ENCODE data around the gene LRRFIP2. TPM values are rescaled to one million over a fixed set of nuclear protein-coding genes. Genes with fewer than 3 reads are reported as not detected.
"Not testable (repeated sequence)": the region's sequence is repeated elsewhere in the genome, so short reads cannot be mapped to it uniquely, and the experiment has no call there.

Gene LRRFIP2
- total RNA-seq, 2 donors from 2014 or later: 102 to 134 TPM

- DNase-seq (ENCODE audit: low spot score): no peak
- Histone ChIP-seq H3K36me3 (no peaks in the 10 kb centered on the region), H3K27me3 (replicated peaks; ENCODE audit: insufficient read depth) (no peaks in the 10 kb centered on the region), H3K4me3 (no peak overlapping the region), H3K4me1 (replicated peaks) (peaks cover 4% of the 10 kb centered on the region), H3K27ac (no peak overlapping the region), H3K9me3 (no peaks in the 10 kb centered on the region)
- TF ChIP-seq POLR2A (IDR thresholded peaks at IDR 0.05) (no peak), POLR2AphosphoS5 (IDR thresholded peaks at IDR 0.05) (no peak), CTCF (IDR thresholded peaks at IDR 0.05) (no peak)
- intact Hi-C loops (cut with DNase I): no loop called here
- 90% methylated on average over 1 of the region's 1 CpG for WGBS
Measured at GRCh38 chr3:37127340-37127739, 47.0 kb downstream of the LRRFIP2 start.

GRCh38 chr3:37126856-37127255 lies 47.5 kb downstream of the LRRFIP2 start:
- Histone ChIP-seq H3K4me3 (no peak overlapping the region), H3K9me3 (no peaks in the 10 kb centered on the region), H3K36me3 (no peaks in the 10 kb centered on the region), H3K27me3 (replicated peaks; ENCODE audit: insufficient read depth) (no peaks in the 10 kb centered on the region), H3K4me1 (replicated peaks) (peaks cover 4% of the 10 kb centered on the region), H3K27ac (no peak overlapping the region)
- intact Hi-C loops (cut with DNase I): no loop called here
- DNase-seq (ENCODE audit: low spot score): no peak
- no peak for TF ChIP-seq CTCF (IDR thresholded peaks at IDR 0.05)

- 61% methylated on average over 1 of the region's 1 CpG for WGBS
- Histone ChIP-seq H3K27ac (peak overlapping the region; percentile 7 to 50), H3K9me3 (no peaks in the 10 kb centered on the region), H3K4me3 (no peak overlapping the region), H3K4me1 (replicated peaks) (peaks cover 4% of the 10 kb centered on the region), H3K36me3 (no peaks in the 10 kb centered on the region), H3K27me3 (replicated peaks; ENCODE audit: insufficient read depth) (no peaks in the 10 kb centered on the region)
- DNase-seq (ENCODE audit: low spot score): no peak
- intact Hi-C loops (cut with DNase I): no loop called here
- TF ChIP-seq POLR2AphosphoS5 (IDR thresholded peaks at IDR 0.05) (no peak), POLR2A (IDR thresholded peaks at IDR 0.05) (no peak), CTCF (IDR thresholded peaks at IDR 0.05) (no peak)
Measured at GRCh38 chr3:37125195-37126073, 48.9 kb downstream of the LRRFIP2 start.

- 43% methylated on average over 2 of the region's 2 CpGs for WGBS
- no peak for DNase-seq (ENCODE audit: low spot score)
- H3K4me1 ChIP-seq (replicated peaks): peaks cover 4% of the 10 kb centered on the region
- no peaks in the 10 kb centered on the region for H3K27me3 ChIP-seq (replicated peaks; ENCODE audit: insufficient read depth)
- TF ChIP-seq POLR2A (IDR thresholded peaks at IDR 0.05) (no peak), CTCF (IDR thresholded peaks at IDR 0.05) (no peak), POLR2AphosphoS5 (IDR thresholded peaks at IDR 0.05) (no peak)
- H3K9me3 ChIP-seq: no peaks in the 10 kb centered on the region
- intact Hi-C loops (cut with DNase I): no loop called here
- H3K36me3 ChIP-seq: no peaks in the 10 kb centered on the region
- peak overlapping the region; percentile 7 to 50 for H3K27ac ChIP-seq
- H3K4me3 ChIP-seq: no peak overlapping the region
Measured at GRCh38 chr3:37124435-37124834, 49.9 kb downstream of the LRRFIP2 start.

DNA sequence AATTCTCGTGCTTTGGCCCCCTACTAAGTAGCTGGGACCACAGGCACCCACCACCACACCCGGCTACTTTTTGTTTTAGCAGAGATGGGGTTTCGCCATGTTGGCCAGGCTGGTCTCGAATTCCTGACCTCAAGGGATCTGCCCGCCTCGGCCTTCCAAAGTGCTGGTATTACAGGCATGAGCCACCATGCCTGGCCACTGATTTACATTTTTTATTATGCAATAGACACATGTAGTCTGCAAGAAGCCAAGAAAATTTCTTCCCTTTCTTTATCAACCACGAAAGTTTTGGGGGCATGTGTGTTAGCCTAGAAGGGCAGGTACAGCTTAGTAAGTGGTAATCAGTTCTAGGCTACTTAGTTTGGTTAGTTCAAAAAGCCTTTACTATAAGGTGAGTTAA lies 51.1 kb downstream of the LRRFIP2 start:
- Histone ChIP-seq H3K27ac (no peak overlapping the region), H3K36me3 (no peaks in the 10 kb centered on the region), H3K4me1 (replicated peaks) (no peaks in the 10 kb centered on the region), H3K9me3 (no peaks in the 10 kb centered on the region), H3K4me3 (no peak overlapping the region), H3K27me3 (replicated peaks; ENCODE audit: insufficient read depth) (no peaks in the 10 kb centered on the region)
- no peak for TF ChIP-seq POLR2AphosphoS5 (IDR thresholded peaks at IDR 0.05)
- no peak for TF ChIP-seq POLR2A (IDR thresholded peaks at IDR 0.05)
- 94% methylated on average over 7 of the region's 7 CpGs for WGBS
- no peak for DNase-seq (ENCODE audit: low spot score)
- intact Hi-C loops (cut with DNase I): no loop called here

- H3K27ac ChIP-seq: peak overlapping the region in 1 of 2 donors; percentile 62
- DNase-seq (ENCODE audit: low spot score); H3K4me1 ChIP-seq (replicated peaks); H3K4me3 ChIP-seq; intact Hi-C loops (cut with DNase I); H3K36me3 ChIP-seq; H3K9me3 ChIP-seq; H3K27me3 ChIP-seq (replicated peaks; ENCODE audit: insufficient read depth): not testable (repeated sequence)
- WGBS: 98% methylated on average over 6 of the region's 6 CpGs
Measured at GRCh38 chr3:37122069-37122468, 52.3 kb downstream of the LRRFIP2 start.
